H9 (cell line): ENCODE data around the gene RNU6-9. TPM values are rescaled to one million over a fixed set of nuclear protein-coding genes. Genes with fewer than 3 reads are reported as not detected.

ENCODE experiments used
- DNase-seq: peaks from one replicate; pipeline ENCODE4 v3.0.0-alpha.2; 2017
- H2AFZ ChIP-seq: one replicate; pipeline ENCODE4 v1.6.1; 2013; ENCODE audit warnings: mild to moderate bottlenecking, low read length, control low read depth, moderate library complexity
- H2AK5ac ChIP-seq: 2 replicates; pipeline ENCODE4 v1.6.1; 2013; ENCODE audit warnings: low read length, control low read depth, mixed read lengths; ENCODE audit not compliant: insufficient read length
- H2BK120ac ChIP-seq: one replicate; pipeline ENCODE4 v1.6.1; 2013; ENCODE audit warnings: low read depth, mild to moderate bottlenecking, low read length, control low read depth, inconsistent platforms; ENCODE audit not compliant: poor library complexity, severe bottlenecking
- H2BK12ac ChIP-seq: 2 replicates; pipeline ENCODE4 v1.6.1; 2013; ENCODE audit warnings: low read length, control low read depth, mixed read lengths, low read depth; ENCODE audit not compliant: insufficient read length
- H2BK15ac ChIP-seq: 2 replicates; pipeline ENCODE4 v1.6.1; 2013; ENCODE audit warnings: low read depth, low read length, control low read depth
- H2BK20ac ChIP-seq: one replicate; pipeline ENCODE4 v1.6.1; 2013; ENCODE audit warnings: low read depth, mild to moderate bottlenecking, low read length, control low read depth, inconsistent platforms; ENCODE audit not compliant: poor library complexity, severe bottlenecking
- H2BK5ac ChIP-seq: 2 replicates; pipeline ENCODE4 v1.6.1; 2013; ENCODE audit warnings: low read length, control low read depth, mixed read lengths; ENCODE audit not compliant: insufficient read length
- H3K14ac ChIP-seq: 2 replicates; pipeline ENCODE4 v1.6.1; 2013; ENCODE audit warnings: low read length, control low read depth; ENCODE audit not compliant: insufficient read depth
- H3K18ac ChIP-seq: 2 replicates; pipeline ENCODE4 v1.6.1; 2013; ENCODE audit warnings: low read depth, mild to moderate bottlenecking, mixed read lengths, low read length, control low read depth; ENCODE audit not compliant: insufficient read length
- H3K23ac ChIP-seq: 2 replicates; pipeline ENCODE4 v1.6.1; 2013; ENCODE audit warnings: low read length, control low read depth, mixed read lengths, low read depth; ENCODE audit not compliant: insufficient read length
- H3K23me2 ChIP-seq: 2 replicates; pipeline ENCODE4 v1.6.1; 2013; ENCODE audit warnings: low read depth, mild to moderate bottlenecking, mixed read lengths, low read length, control low read depth; ENCODE audit not compliant: insufficient read length, poor library complexity, severe bottlenecking
- H3K27ac ChIP-seq: 2 replicates; pipeline ENCODE4 v1.5.1; 2013; ENCODE audit warnings: low read length, control low read depth, mixed read lengths, low read depth; ENCODE audit not compliant: insufficient read length
- H3K27me3 ChIP-seq: 2 replicates; pipeline ENCODE4 v1.6.1; 2013; ENCODE audit warnings: low read length, control low read depth, inconsistent platforms; ENCODE audit not compliant: insufficient read depth
- H3K4ac ChIP-seq: 2 replicates; pipeline ENCODE4 v1.6.1; 2013; ENCODE audit warnings: low read depth, mild to moderate bottlenecking, control low read depth, inconsistent platforms, low read length, moderate library complexity
- H3K4me1 ChIP-seq: 2 replicates; pipeline ENCODE4 v1.6.1; 2013; ENCODE audit warnings: low read length, control low read depth, inconsistent platforms; ENCODE audit not compliant: insufficient read depth
- H3K4me2 ChIP-seq: 2 replicates; pipeline ENCODE4 v1.6.1; 2013; ENCODE audit warnings: low read length, control low read depth, mixed read lengths; ENCODE audit not compliant: insufficient read length, insufficient read depth
- H3K56ac ChIP-seq: 2 replicates; pipeline ENCODE4 v1.6.1; 2013; ENCODE audit warnings: low read depth, mild to moderate bottlenecking, mixed read lengths, low read length, control low read depth; ENCODE audit not compliant: insufficient read length
- H3K79me1 ChIP-seq: 2 replicates; pipeline ENCODE4 v1.6.1; 2013; ENCODE audit warnings: low read depth, mild to moderate bottlenecking, moderate library complexity, low read length, control low read depth, inconsistent platforms; ENCODE audit not compliant: insufficient read depth, poor library complexity, severe bottlenecking
- H3K79me2 ChIP-seq: 2 replicates; pipeline ENCODE4 v1.6.1; 2013; ENCODE audit warnings: low read length, control low read depth, inconsistent platforms; ENCODE audit not compliant: insufficient read depth
- H3K9ac ChIP-seq: 2 replicates; pipeline ENCODE4 v1.6.1; 2013; ENCODE audit warnings: low read length, control low read depth, mixed read lengths; ENCODE audit not compliant: insufficient read length; ENCODE audit errors: extremely low read depth
- H3K9me3 ChIP-seq: one replicate; pipeline ENCODE4 v1.6.1; 2013; ENCODE audit warnings: low read depth, low read length, inconsistent platforms; ENCODE audit not compliant: control insufficient read depth
- H3T11ph ChIP-seq: one replicate; pipeline ENCODE4 v1.6.1; 2013; ENCODE audit warnings: mild to moderate bottlenecking, low read length, control low read depth, inconsistent platforms
- H4K20me1 ChIP-seq: one replicate; pipeline ENCODE4 v1.6.1; 2013; ENCODE audit not compliant: control insufficient read depth, insufficient read length, insufficient read depth
- H4K5ac ChIP-seq: 2 replicates; pipeline ENCODE4 v1.6.1; 2013; ENCODE audit warnings: low read depth, mild to moderate bottlenecking, mixed read lengths, low read length, control low read depth; ENCODE audit not compliant: insufficient read length
- H4K8ac ChIP-seq: replicated peaks from 2 replicates; pipeline ENCODE4 v1.6.1; 2013; ENCODE audit warnings: low read length, control low read depth, mixed read lengths, low read depth; ENCODE audit not compliant: insufficient read length
- H4K91ac ChIP-seq: 2 replicates; pipeline ENCODE4 v1.6.1; 2013; ENCODE audit warnings: low read depth, mild to moderate bottlenecking, moderate library complexity, mixed read lengths, low read length, control low read depth; ENCODE audit not compliant: insufficient read length
- H3K27ac Mint-ChIP-seq, 3 experiments: 2 replicates in 2 of 3; 3 replicates in 1 of 3; pipeline ENCODE4 v1.8.0; 2020 to 2021; ENCODE audit warnings: mixed read lengths in 3 of 3, mild to moderate bottlenecking in 1 of 3, moderate library complexity in 1 of 3
- H3K27me3 Mint-ChIP-seq: 2 replicates; pipeline ENCODE4 v1.8.0; 2021; ENCODE audit warnings: low read depth, mild to moderate bottlenecking, moderate library complexity, mixed read lengths
- H3K36me3 Mint-ChIP-seq, 3 experiments: 2 replicates in 2 of 3; 3 replicates in 1 of 3; pipeline ENCODE4 v1.8.0; 2020 to 2021; ENCODE audit warnings: low read depth in 3 of 3, mixed read lengths in 3 of 3; ENCODE audit not compliant: insufficient read depth in 1 of 3
- H3K4me1 Mint-ChIP-seq, 2 experiments: 2 replicates each; pipeline ENCODE4 v1.8.0; 2020; ENCODE audit warnings: mixed read lengths in 2 of 2
- H3K4me3 Mint-ChIP-seq, 2 experiments: 2 replicates in 1 of 2; 3 replicates in 1 of 2; pipeline ENCODE4 v1.8.0; 2020 to 2021; ENCODE audit warnings: mild to moderate bottlenecking in 2 of 2, mixed read lengths in 2 of 2, moderate library complexity in 1 of 2
- H3K9me3 Mint-ChIP-seq, 2 experiments: 2 replicates in 1 of 2; 3 replicates in 1 of 2; pipeline ENCODE4 v1.8.0; 2020; ENCODE audit warnings: mild to moderate bottlenecking in 2 of 2, mixed read lengths in 2 of 2, moderate library complexity in 1 of 2
- CTCF ChIP-seq: fragments of 200-600 bp; sonication (generic); conservative IDR thresholded peaks from 3 replicates; pipeline ENCODE4 v1.8.0; 2021; ENCODE audit warnings: antibody characterized with exemption, mild to moderate bottlenecking
- WGBS: extraction: QIAGEN DNeasy Blood & Tissue Kit; methylation state at CpG from one replicate; pipeline ENCODE4 v1.1.7; 2013; ENCODE audit warnings: missing lambda C conversion rate, low lambda C conversion rate, mixed read lengths; ENCODE audit not compliant: insufficient read length; ENCODE audit errors: extremely low coverage; 5-methylcytosine and 5-hydroxymethylcytosine counted together
- total RNA-seq: library from RNA; stranded (reverse); gene quantifications from 2 replicates; pipeline ENCODE4 v1.2.1, GENCODE V29; 2021

RNU6-9 gene
- total RNA-seq, 1 experiment from 2014 or later, result not detected

DNA sequence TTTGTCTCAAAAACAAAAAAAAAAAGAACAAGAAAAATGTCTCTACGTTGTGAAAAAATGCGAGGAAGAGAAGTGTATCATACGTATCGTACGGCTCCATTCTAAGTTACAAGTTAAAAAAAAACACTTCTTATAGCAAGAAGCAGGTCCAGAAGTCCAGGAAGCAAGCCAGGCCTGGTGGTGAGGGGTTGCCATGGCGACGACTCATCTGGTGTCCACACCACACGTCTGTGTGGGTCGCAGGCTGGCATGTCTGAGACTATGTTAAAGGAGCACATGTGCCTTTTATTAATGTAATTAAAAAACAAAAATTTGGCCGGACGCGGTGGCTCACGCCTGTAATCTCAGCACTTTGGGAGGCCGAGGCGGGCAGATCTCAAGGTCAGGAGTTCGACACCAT, 6.2 kb upstream of the RNU6-9 start:
- no peak for DNase-seq
- Histone ChIP-seq H3K9me3 (no peaks in the 10 kb centered on the region), H2AK5ac (no peak overlapping the region), H3K23me2 (no peaks in the 10 kb centered on the region), H2AFZ (no peak overlapping the region), H2BK120ac (no peak overlapping the region), H4K5ac (no peak overlapping the region), H3K79me1 (no peaks in the 10 kb centered on the region), H4K91ac (no peak overlapping the region), H3K18ac (no peak overlapping the region), H4K20me1 (peaks cover 2% of the 10 kb centered on the region), H3T11ph (no peak overlapping the region), H3K4me2 (no peak overlapping the region), H2BK5ac (no peak overlapping the region), H3K14ac (no peak overlapping the region), H3K4me1 (no peaks in the 10 kb centered on the region), H3K23ac (no peak overlapping the region), H3K79me2 (no peaks in the 10 kb centered on the region; the same call in 1 of the 2 replicates), H2BK15ac (no peak overlapping the region), H2BK12ac (no peak overlapping the region), H4K8ac (no peak overlapping the region), H3K56ac (no peak overlapping the region), H3K27me3 (no peaks in the 10 kb centered on the region), H3K4ac (no peak overlapping the region), H2BK20ac (no peak overlapping the region), H3K9ac (no peak overlapping the region), H3K27ac (no peak overlapping the region)
- WGBS, result no CpG with 5 or more reads among the region's 16 CpGs
- Mint-ChIP-seq H3K4me3 (no peak overlapping the region), H3K9me3 (no peaks in the 10 kb centered on the region), H3K4me1 (0 out of 4 replicates have a peak, but pooled peaks cover 0 to under 1% of the 10 kb centered on the region in 2 experiments), H3K27ac (no peak overlapping the region), H3K27me3 (no peaks in the 10 kb centered on the region), H3K36me3 (peaks cover 4 to 51% (median 39%) of the 10 kb centered on the region in 3 experiments; a peak in 6 of 7 replicates)
- TF ChIP-seq CTCF, result no peak
